Activated CD8-positive, alpha-beta memory T cell treated with anti-CD3 and anti-CD28 coated beads for 4 hours (primary cell): Measurements from ENCODE around the gene HNRNPDL.
A peak's percentile ranks its signal among the peaks of the same experiment; 100 is the strongest.
"Not testable (repeated sequence)": the region's sequence is repeated elsewhere in the genome, so short reads cannot be mapped to it uniquely, and the experiment has no call there.

Source experiments
- DNase-seq, 2 donors: peaks; one replicate each; pipeline ENCODE4 v3.0.0-alpha.2; 2020; ENCODE audit warnings: low read depth in 2 of 2

The HNRNPDL gene

GRCh38 chr4:82386312-82386711 lies 44.0 kb downstream of the HNRNPDL start:
- DNase-seq, result not testable (repeated sequence)

- DNase-seq, result no peak
These were observed 47.5 kb downstream of the HNRNPDL start for GRCh38 chr4:82382751-82383150.

GRCh38 chr4:82381661-82382296 lies 48.5 kb downstream of the HNRNPDL start:
- DNase-seq, result no peak

- no peak for DNase-seq
These were observed 49.0 kb downstream of the HNRNPDL start for GRCh38 chr4:82381235-82381634.

GRCh38 chr4:82380831-82381230 lies 49.4 kb downstream of the HNRNPDL start:
- DNase-seq, result no peak

GRCh38 chr4:82380344-82380743 lies 49.9 kb downstream of the HNRNPDL start:
- DNase-seq, result no peak

GRCh38 chr4:82376109-82376508 lies 54.2 kb downstream of the HNRNPDL start:
- no peak for DNase-seq

GRCh38 chr4:82373816-82374625 lies 56.2 kb downstream of the HNRNPDL start, which contains the start of gene HNRNPD:
Gene HNRNPD, minus strand, starts transcription at chr4:82373991. Its CDS starts 313 bp downstream, at chr4:82373678.
- peak; percentile 78 to 89 for DNase-seq

- peak in 1 of 2 donors; percentile 4 for DNase-seq
These were observed 56.8 kb downstream of the HNRNPDL start for GRCh38 chr4:82373486-82373815.
